ENCODE results near the gene FPR1.

The FPR1 gene

GRCh38 chr19:51796195-51796679 lies 44.6 kb upstream of the FPR1 start:
- H3K4me3 ChIP-seq (ENCODE audit: low read depth, low read length), result no peak overlapping the region
- no peak for DNase-seq (ENCODE audit: low read depth)
- no peak for TF ChIP-seq CTCF (IDR thresholded peaks at IDR 0.05; ENCODE audit: control insufficient read depth, extremely low read depth, insufficient read depth)

GRCh38 chr19:51794885-51795490 lies 43.3 kb upstream of the FPR1 start, which contains the start of gene FPR3:
TSS of gene FPR3 (plus strand) at chr19:51795157. CDS start at chr19:51823749, 28,592 bp downstream.
- no peak for DNase-seq (ENCODE audit: low read depth)
- TF ChIP-seq CTCF (IDR thresholded peaks at IDR 0.05; ENCODE audit: control insufficient read depth, extremely low read depth, insufficient read depth), result no peak
- H3K4me3 ChIP-seq (ENCODE audit: low read depth, low read length), result no peak within 1 kb of the TSS

DNA sequence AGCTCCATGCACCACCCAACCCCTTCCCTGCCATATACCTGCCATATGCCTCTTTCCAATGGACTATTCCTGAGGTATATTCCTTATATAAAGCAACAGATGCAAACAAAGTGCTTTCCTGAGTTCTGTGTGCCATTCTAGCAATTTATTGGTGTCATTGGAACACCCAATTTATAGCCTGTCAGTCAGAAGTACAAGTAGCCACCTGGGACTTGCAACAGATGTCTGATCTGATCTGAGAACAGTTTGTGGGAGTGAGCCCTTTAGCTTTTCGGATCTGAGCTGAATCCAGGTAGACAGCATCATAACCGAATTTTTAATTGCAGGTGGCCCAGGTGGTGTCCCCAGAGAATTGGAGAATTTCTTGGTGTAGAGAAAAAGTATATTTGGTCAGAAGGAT lies 42.3 kb upstream of the FPR1 start:
- DNase-seq (ENCODE audit: low read depth), result no peak
- no peak overlapping the region for H3K4me3 ChIP-seq (ENCODE audit: low read depth, low read length)
- TF ChIP-seq CTCF (IDR thresholded peaks at IDR 0.05; ENCODE audit: control insufficient read depth, extremely low read depth, insufficient read depth), result no peak

DNA sequence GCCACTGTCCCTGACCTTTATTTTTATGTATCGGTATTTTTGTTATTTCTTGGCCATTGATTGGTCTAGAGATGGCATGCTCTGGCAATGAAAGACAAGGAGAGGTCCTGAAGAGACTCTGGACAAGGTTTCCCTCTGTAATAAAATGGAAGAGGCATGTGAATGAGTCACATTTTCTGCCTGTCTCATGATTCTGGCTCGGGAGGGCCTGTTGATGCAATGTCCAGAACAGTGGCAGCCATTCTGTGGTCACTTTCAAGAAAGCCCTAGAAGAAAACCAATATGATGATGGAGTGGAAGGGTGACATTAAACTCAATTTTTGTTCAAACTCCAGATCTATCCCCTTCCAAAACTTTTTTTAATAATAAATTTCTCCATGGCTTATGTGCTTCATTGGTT lies 41.3 kb upstream of the FPR1 start:
- TF ChIP-seq CTCF (IDR thresholded peaks at IDR 0.05; ENCODE audit: control insufficient read depth, extremely low read depth, insufficient read depth), result no peak
- DNase-seq (ENCODE audit: low read depth), result no peak
- H3K4me3 ChIP-seq (ENCODE audit: low read depth, low read length), result no peak overlapping the region

DNA sequence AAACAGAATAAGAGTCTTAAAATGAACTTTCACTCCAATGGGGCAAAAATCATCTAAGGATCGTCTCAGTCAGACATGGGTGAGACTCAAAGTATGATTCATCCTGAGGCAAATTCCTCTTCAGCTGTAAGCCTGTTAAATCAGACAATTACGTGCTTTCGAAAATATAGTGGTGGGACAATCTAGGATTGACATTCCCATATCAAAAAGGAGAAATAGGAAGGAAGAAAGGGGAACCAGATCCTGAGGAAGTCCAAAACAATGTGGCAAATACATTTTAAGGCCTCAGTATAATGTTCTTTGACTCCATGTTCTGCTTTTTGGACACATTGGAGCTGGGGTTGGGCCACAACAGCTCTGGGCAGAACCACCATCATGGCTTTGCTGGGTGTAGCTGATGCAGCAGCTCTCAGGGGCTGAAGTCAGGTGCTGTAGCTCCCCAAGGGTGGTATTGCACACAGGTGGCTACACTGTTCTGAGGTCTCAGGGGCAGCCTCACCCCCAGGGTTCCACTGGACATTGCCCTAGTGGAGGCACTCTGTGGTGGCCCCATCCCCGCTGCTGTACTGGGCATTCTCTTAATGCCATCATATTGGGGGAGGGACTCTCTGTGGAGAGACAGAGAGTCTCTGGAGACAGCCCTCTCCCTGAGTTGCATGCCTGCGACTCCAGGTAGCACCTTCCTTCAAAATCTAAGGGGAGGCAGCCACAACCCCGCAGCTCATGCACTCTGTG lies 37.5 kb upstream of the FPR1 start:
- TF ChIP-seq CTCF (IDR thresholded peaks at IDR 0.05; ENCODE audit: control insufficient read depth, extremely low read depth, insufficient read depth), result no peak
- no peak overlapping the region for H3K4me3 ChIP-seq (ENCODE audit: low read depth, low read length)
- DNase-seq (ENCODE audit: low read depth), result no peak

- H3K4me3 ChIP-seq (ENCODE audit: low read depth, low read length), result no peak overlapping the region
- TF ChIP-seq CTCF (IDR thresholded peaks at IDR 0.05; ENCODE audit: control insufficient read depth, extremely low read depth, insufficient read depth), result no peak
- DNase-seq (ENCODE audit: low read depth), result no peak
Measured at GRCh38 chr19:51788029-51788428, 36.4 kb upstream of the FPR1 start.
